T-helper 2 cell treated with Interferon-gamma antibody and Interleukin-4, amounts not matched to agents 5 μg/mL and 100 μg/mL, for 36 hours (primary cell): ENCODE results near the gene MRC2.

Source experiments
- DNase-seq: peaks from one replicate; pipeline ENCODE4 v3.0.0; 2021; ENCODE audit warnings: low spot score
- H3K27ac Mint-ChIP-seq: one replicate; pipeline ENCODE4 v1.8.0; 2021; ENCODE audit warnings: mild to moderate bottlenecking, mixed read lengths
- H3K27me3 Mint-ChIP-seq: one replicate; pipeline ENCODE4 v1.8.0; 2021; ENCODE audit warnings: low read depth, mixed read lengths
- H3K36me3 Mint-ChIP-seq: one replicate; pipeline ENCODE4 v1.8.0; 2021; ENCODE audit warnings: low read depth, mixed read lengths
- H3K4me1 Mint-ChIP-seq: one replicate; pipeline ENCODE4 v1.8.0; 2021; ENCODE audit warnings: low read depth, mixed read lengths
- H3K4me3 Mint-ChIP-seq: one replicate; pipeline ENCODE4 v1.8.0; 2022; ENCODE audit warnings: mild to moderate bottlenecking, moderate library complexity, mixed read lengths
- H3K9me3 Mint-ChIP-seq: one replicate; pipeline ENCODE4 v1.8.0; 2021; ENCODE audit warnings: mixed read lengths

Gene MRC2

GRCh38 chr17:62707425-62707739, 79.9 kb downstream of the MRC2 start:
- H3K9me3 Mint-ChIP-seq = no peaks in the 10 kb centered on the region
- H3K27ac Mint-ChIP-seq = no peak overlapping the region
- no peak for DNase-seq
- peak overlapping the region; percentile 40 for H3K4me3 Mint-ChIP-seq
- peaks cover 47% of the 10 kb centered on the region for H3K27me3 Mint-ChIP-seq
- peaks cover 4% of the 10 kb centered on the region for H3K4me1 Mint-ChIP-seq
- no peaks in the 10 kb centered on the region for H3K36me3 Mint-ChIP-seq

- H3K27ac Mint-ChIP-seq = no peak overlapping the region
- DNase-seq = no peak
These were observed 81.1 kb downstream of the MRC2 start for GRCh38 chr17:62708587-62708986.

DNA sequence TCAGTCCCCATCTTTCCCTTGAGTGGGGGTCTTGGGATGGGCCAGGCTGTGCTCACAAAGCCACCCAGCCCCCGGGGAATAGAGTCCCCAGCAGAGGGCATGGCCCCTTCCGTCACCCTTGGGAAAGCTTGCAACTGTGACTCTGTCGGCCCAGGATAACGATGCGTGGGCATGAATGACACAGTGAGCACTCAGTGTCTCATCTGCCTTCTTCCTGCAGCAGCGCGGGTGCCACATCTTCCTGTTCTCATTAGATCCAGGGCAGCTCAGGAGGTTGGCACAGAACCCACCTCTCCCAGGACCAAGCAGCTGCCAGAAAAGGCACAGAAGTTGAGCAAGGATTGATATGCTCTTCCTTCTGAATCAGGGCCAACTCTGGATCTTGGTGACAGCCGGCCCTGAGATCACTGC, 84.7 kb downstream of the MRC2 start:
- H3K9me3 Mint-ChIP-seq = no peaks in the 10 kb centered on the region
- H3K4me1 Mint-ChIP-seq = no peaks in the 10 kb centered on the region
- no peak overlapping the region for H3K27ac Mint-ChIP-seq
- H3K36me3 Mint-ChIP-seq = no peaks in the 10 kb centered on the region
- DNase-seq = no peak
- H3K4me3 Mint-ChIP-seq = no peak overlapping the region
- peaks cover 25% of the 10 kb centered on the region for H3K27me3 Mint-ChIP-seq

More at GRCh38 chr17:62708587-62708986, 81.1 kb downstream of the MRC2 start:
- Mint-ChIP-seq H3K9me3 (no peaks in the 10 kb centered on the region), H3K27me3 (peaks cover 47% of the 10 kb centered on the region), H3K4me1 (peaks cover 4% of the 10 kb centered on the region), H3K4me3 (no peak overlapping the region), H3K36me3 (no peaks in the 10 kb centered on the region)

DNA sequence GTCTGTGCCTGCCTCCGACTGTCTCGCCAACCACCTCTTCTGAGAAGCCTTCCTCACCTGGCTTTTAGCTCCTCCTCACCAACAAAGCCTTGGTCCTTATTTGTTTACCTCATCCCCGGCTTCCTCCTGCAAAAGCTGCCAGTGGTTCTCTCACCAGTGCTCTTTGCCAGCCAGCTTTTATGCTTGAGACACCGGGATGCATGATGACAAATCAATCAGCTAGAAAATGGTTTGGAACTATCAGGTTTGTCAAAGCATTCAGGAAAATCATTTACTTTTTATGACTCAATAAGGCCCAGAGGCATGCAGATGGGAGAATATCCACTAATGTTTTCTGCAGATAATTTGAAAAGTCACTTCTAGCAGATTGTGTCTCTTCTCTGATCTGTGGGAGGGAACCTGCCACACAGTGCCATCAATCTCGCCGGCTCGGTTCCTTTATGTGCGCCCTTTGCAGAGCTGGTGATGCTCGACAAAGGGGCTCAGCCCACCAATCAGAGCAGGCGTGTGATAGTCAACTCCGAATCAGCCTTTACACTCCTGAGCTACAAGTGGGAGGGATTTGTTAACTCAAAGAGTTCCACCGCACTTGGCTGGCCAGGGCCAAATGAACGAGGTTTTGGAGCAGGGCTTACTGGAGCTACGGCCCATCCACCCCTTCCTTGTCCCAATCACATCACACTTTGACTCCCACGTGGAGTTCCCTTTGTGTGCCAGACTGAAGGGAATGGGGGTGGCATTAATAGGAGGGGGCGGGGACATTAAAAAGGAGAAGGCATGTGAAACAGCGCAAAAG, 85.8 kb downstream of the MRC2 start:
- H3K27ac Mint-ChIP-seq = no peak overlapping the region
- H3K9me3 Mint-ChIP-seq = no peaks in the 10 kb centered on the region
- H3K4me3 Mint-ChIP-seq = no peak overlapping the region
- H3K36me3 Mint-ChIP-seq = no peaks in the 10 kb centered on the region
- peaks cover 28% of the 10 kb centered on the region for H3K27me3 Mint-ChIP-seq
- no peak for DNase-seq
- H3K4me1 Mint-ChIP-seq = no peaks in the 10 kb centered on the region

DNA sequence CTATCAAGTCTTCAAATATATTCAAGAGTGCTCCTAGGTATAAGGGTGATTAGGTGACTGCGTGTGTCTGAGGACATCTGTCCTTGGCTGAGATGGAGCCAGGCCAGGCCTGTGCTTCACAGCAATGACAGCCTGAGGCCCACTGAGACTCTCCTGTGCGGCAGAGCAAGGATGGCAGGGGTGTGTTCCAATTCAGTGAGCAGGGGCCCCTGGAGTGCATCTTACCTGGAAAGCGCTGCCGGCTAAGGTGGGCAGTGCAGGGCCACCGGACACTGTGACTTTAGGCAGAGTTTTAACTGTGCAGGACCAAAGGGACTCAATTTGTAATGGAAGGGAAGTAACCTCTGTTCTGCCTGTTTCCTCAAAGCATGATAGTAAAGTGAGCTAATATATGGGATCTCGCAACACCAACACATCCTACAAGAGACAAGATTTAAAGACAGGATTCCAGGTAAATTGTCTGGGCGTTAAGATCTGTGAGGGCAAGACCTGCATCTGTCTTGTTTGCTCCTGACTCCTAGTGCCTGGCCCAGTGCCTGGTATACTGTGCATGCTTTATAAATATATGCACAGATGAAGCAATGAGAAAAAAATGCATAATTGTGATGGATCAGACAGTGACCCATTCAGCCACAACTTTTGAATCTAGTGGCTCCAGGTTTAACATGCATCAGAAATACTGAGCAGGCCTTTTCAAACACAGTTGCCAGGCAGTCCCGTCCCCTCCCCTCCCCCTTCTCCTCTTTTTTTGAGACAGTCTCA, 86.7 kb downstream of the MRC2 start:
- Mint-ChIP-seq H3K4me1 (no peaks in the 10 kb centered on the region), H3K36me3 (no peaks in the 10 kb centered on the region), H3K4me3 (no peak overlapping the region), H3K27ac (no peak overlapping the region), H3K27me3 (peaks cover 34% of the 10 kb centered on the region), H3K9me3 (no peaks in the 10 kb centered on the region)
- DNase-seq = no peak

DNA sequence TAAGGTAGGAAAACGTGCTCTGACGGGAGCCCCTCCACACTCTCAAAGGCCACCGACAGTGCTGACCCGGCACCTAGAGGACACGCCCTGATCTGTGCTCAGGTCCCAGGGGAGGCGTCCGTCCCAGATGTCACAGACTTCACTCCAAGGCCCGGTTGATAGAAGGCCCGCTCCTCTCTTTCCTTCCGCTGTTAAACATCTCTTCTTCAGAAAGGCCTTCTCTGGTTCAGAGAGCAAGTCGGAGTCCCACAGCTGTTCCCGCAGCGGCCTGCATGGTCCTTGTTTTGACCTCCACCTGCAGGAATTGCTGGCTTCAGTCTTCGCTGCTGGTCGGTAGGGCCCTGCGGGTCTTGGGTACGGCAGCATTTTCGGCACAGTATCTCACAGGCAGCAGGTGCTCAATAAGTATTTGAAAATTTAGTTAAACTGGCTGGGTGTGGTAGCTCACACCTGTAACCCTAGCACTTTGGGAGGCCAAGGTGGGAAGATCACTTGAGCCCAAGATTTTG, 88.5 kb downstream of the MRC2 start:
- Mint-ChIP-seq H3K27ac (no peak overlapping the region), H3K27me3 (peaks cover 37% of the 10 kb centered on the region), H3K36me3 (no peaks in the 10 kb centered on the region), H3K4me3 (no peak overlapping the region), H3K9me3 (no peaks in the 10 kb centered on the region), H3K4me1 (no peaks in the 10 kb centered on the region)
- DNase-seq = no peak

- H3K27ac Mint-ChIP-seq = no peak overlapping the region
- no peaks in the 10 kb centered on the region for H3K36me3 Mint-ChIP-seq
- DNase-seq = no peak
- no peaks in the 10 kb centered on the region for H3K9me3 Mint-ChIP-seq
- H3K4me3 Mint-ChIP-seq = no peak overlapping the region
- no peaks in the 10 kb centered on the region for H3K4me1 Mint-ChIP-seq
- H3K27me3 Mint-ChIP-seq = peaks cover 37% of the 10 kb centered on the region
These were observed 89.5 kb downstream of the MRC2 start for GRCh38 chr17:62716834-62717588.

DNA sequence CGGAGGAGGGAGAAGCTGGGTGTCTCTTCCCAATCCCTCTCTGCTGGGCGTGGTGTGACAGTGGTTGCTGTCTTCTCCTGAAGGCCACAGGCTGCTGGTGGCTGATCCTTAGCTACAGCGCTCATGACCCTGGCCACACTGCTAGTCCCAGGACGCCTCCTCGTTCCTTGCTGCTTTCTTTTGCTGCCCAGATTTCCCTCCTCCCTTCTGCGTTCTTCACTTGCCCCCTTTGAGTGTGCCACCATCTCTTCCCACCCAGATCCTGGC, 90.1 kb downstream of the MRC2 start:
- H3K4me3 Mint-ChIP-seq = no peak overlapping the region
- no peak for DNase-seq
- H3K27ac Mint-ChIP-seq = no peak overlapping the region
- H3K36me3 Mint-ChIP-seq = no peaks in the 10 kb centered on the region
- H3K9me3 Mint-ChIP-seq = no peaks in the 10 kb centered on the region
- H3K27me3 Mint-ChIP-seq = peaks cover 41% of the 10 kb centered on the region
- no peaks in the 10 kb centered on the region for H3K4me1 Mint-ChIP-seq

GRCh38 chr17:62717889-62718288, 90.4 kb downstream of the MRC2 start:
- H3K4me3 Mint-ChIP-seq = no peak overlapping the region
- no peaks in the 10 kb centered on the region for H3K9me3 Mint-ChIP-seq
- no peak for DNase-seq
- no peak overlapping the region for H3K27ac Mint-ChIP-seq
- no peaks in the 10 kb centered on the region for H3K4me1 Mint-ChIP-seq
- no peaks in the 10 kb centered on the region for H3K36me3 Mint-ChIP-seq
- peaks cover 44% of the 10 kb centered on the region for H3K27me3 Mint-ChIP-seq

DNA sequence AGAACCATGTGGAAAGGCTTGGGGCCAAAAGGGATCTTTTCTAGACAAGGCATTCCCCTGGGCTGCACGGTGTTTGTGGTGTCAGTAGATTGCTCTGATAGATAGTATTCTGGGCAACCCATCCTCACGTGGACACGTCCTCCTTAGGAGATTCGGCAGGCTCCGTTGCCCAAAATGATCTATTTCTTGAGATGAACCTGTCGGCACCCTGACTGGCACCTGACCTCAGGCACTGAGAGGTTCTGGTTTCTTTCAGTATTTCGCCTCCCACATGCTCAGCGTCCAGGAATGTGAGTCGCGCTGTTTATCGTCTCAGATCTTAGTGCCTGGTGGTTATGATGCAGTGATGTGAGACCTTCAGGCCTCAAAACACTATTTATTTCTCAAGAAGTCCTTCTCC, 91.0 kb downstream of the MRC2 start:
- H3K27me3 Mint-ChIP-seq = peaks cover 45% of the 10 kb centered on the region
- no peak overlapping the region for H3K27ac Mint-ChIP-seq
- no peaks in the 10 kb centered on the region for H3K9me3 Mint-ChIP-seq
- H3K4me3 Mint-ChIP-seq = no peak overlapping the region
- no peaks in the 10 kb centered on the region for H3K4me1 Mint-ChIP-seq
- peak; percentile 57 for DNase-seq
- no peaks in the 10 kb centered on the region for H3K36me3 Mint-ChIP-seq

DNA sequence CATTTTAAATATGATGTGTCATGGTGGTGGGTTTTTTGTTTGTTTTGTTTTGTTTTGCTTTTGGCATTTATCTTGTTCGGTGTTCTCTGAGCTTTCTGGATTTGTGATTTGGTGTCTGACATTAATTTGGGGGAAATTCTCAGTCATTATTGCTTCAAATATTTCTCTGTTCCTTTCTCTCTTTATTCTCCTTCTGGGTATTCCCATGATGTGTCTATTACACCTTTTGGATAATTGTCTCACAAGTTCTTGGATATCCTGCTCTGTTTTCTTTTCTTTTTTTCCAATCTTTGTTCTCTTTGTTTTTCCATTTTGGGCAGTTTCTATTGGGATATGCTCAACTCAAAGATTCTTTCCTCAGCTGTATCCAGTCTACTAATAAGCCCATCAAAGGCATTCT, 92.1 kb downstream of the MRC2 start:
- H3K27me3 Mint-ChIP-seq = peaks cover 54% of the 10 kb centered on the region
- DNase-seq = no peak
- peaks cover 9% of the 10 kb centered on the region for H3K4me1 Mint-ChIP-seq
- H3K27ac Mint-ChIP-seq = no peak overlapping the region
- H3K36me3 Mint-ChIP-seq = peaks cover under 1% of the 10 kb centered on the region
- H3K4me3 Mint-ChIP-seq = no peak overlapping the region
- H3K9me3 Mint-ChIP-seq = no peaks in the 10 kb centered on the region

DNA sequence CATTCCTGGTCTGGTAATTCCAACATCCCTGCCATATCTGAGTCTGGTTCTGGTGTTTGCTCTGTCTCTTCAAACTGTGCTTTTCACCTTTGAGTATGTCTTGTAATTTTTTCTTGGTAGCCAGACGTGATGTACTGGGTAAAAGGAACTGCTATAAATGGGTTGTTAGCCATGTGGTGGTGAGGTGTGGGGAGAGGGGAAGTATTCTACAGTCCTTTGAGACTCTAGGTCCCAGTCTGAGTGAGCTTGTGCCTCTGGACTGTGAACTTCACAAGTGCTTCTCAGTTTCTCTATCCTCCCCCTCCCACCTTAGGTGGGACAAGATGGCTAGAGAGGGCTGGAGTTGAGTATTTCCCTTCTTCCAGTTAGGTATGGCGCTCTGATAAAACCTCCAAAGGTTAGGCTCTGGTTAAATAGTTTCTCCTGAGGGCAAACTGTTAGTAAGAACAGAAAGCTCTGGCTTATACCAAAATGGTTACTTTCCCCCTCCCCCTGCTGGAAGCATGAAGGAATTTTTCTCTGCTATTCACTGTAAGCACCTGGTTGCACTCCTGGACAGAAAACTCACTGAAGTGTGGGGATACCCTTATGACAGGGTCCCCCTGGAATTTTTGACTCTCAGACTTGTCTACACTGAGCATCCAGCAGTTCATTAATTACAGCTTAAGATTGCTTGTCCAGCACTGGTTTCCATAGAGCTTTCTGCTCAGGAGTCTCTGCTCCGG, 92.8 kb downstream of the MRC2 start:
- H3K27ac Mint-ChIP-seq = no peak overlapping the region
- H3K4me1 Mint-ChIP-seq = peaks cover 15% of the 10 kb centered on the region
- H3K9me3 Mint-ChIP-seq = no peaks in the 10 kb centered on the region
- DNase-seq = no peak
- H3K36me3 Mint-ChIP-seq = peaks cover 2% of the 10 kb centered on the region
- no peak overlapping the region for H3K4me3 Mint-ChIP-seq
- H3K27me3 Mint-ChIP-seq = peaks cover 59% of the 10 kb centered on the region

DNA sequence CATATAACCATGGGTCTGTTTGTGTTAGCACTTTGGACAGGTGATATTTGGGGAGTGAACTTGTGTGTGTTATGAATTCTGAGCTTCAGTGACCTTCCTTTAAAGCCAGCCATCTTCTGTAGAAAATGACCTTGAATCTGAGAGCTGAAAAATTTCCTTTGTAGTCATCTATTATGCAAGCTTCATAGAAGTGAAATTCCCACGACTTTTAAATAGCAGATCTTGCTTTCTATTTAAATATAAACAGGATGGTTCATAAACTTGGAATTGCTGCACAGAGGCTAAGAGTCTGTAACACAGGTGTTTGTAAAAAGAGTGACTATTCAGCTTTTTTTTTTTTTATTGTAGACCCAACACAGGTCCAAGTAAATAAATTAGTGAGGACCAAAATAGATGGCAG, 95.2 kb downstream of the MRC2 start:
- DNase-seq = no peak
- Mint-ChIP-seq H3K27me3 (peaks cover 77% of the 10 kb centered on the region), H3K4me1 (peaks cover 15% of the 10 kb centered on the region), H3K9me3 (no peaks in the 10 kb centered on the region), H3K36me3 (peaks cover 2% of the 10 kb centered on the region), H3K27ac (no peak overlapping the region), H3K4me3 (no peak overlapping the region)

- Mint-ChIP-seq H3K27ac (no peak overlapping the region), H3K9me3 (no peaks in the 10 kb centered on the region), H3K4me3 (no peak overlapping the region), H3K36me3 (peaks cover 2% of the 10 kb centered on the region), H3K27me3 (peaks cover 79% of the 10 kb centered on the region), H3K4me1 (peaks cover 15% of the 10 kb centered on the region)
- DNase-seq = no peak
These were observed 96.4 kb downstream of the MRC2 start for GRCh38 chr17:62723842-62724241.
